Endothelial cell of umbilical vein (primary cell): ENCODE measurements around the gene NCAN. TPM values are rescaled to one million over a fixed set of nuclear protein-coding genes. Genes with fewer than 3 reads are reported as not detected.

ENCODE experiments used
- BruUV-seq: library from RNA; stranded (reverse); fragments of 400-500 nt; replicated peaks from 2 replicates; lab custom pipeline; 2021; lab: Mats Ljungman, UMichigan
- CTCF ChIA-PET: fragments of 300-600, 350-600 bp; sonication (Branson Sonifier 250); formaldehyde crosslinking; loops from one replicate; lab custom pipeline; 2021; ENCODE audit warnings: antibody characterized with exemption, inconsistent platforms; lab: Charles Lee
- POLR2A ChIA-PET: fragments of 300-600, 350-600 bp; sonication (Branson Sonifier 250); formaldehyde crosslinking; loops from one replicate; lab custom pipeline; 2021; ENCODE audit warnings: antibody characterized with exemption, inconsistent platforms; lab: Charles Lee
- DNase-seq: peaks from one replicate; pipeline ENCODE4 v3.0.0-alpha.2; 2011; ENCODE audit warnings: low read depth, low spot score
- FAIRE-seq: peaks from 2 replicates; lab custom pipeline; 2011; peaks lifted over from hg19 to GRCh38; lab: Jason Lieb, UNC
- H2AFZ ChIP-seq: 2 replicates; pipeline ENCODE4 v1.6.0; 2012; ENCODE audit warnings: low read depth, low read length, control low read depth, inconsistent platforms
- H3K27ac ChIP-seq: 2 replicates; pipeline ENCODE4 v1.5.1; 2011; ENCODE audit warnings: low read depth, mild to moderate bottlenecking, control low read depth, low read length, moderate library complexity; ENCODE audit not compliant: insufficient read depth
- H3K27me3 ChIP-seq, 2 experiments: 2 replicates each; pipeline versions ENCODE4 v1.6.0 to v1.6.1; 2011; ENCODE audit warnings: low read length in 2 of 2, mixed read lengths in 1 of 2; ENCODE audit not compliant: control insufficient read depth in 2 of 2, insufficient read depth in 2 of 2
- H3K36me3 ChIP-seq, 2 experiments: 2 replicates in 1 of 2; 3 replicates in 1 of 2; pipeline ENCODE4 v1.5.1; 2011; ENCODE audit warnings: low read length in 2 of 2, mild to moderate bottlenecking in 1 of 2, moderate library complexity in 1 of 2; ENCODE audit not compliant: control insufficient read depth in 2 of 2, insufficient read depth in 2 of 2; ENCODE audit errors: extremely low read depth in 1 of 2
- H3K4me1 ChIP-seq: 3 replicates; pipeline ENCODE4 v1.5.1; 2011; ENCODE audit warnings: mild to moderate bottlenecking, low read length; ENCODE audit not compliant: control insufficient read depth, insufficient read depth; ENCODE audit errors: extremely low read depth
- H3K4me2 ChIP-seq: 2 replicates; pipeline ENCODE4 v1.6.1; 2011; ENCODE audit warnings: low read length, control low read depth, mixed read lengths; ENCODE audit not compliant: insufficient read depth
- H3K4me3 ChIP-seq, 3 experiments: fragments of 200-600 bp in 1 of 3; sonication (generic), shearing (Covaris generic) in 1 of 3; replicated peaks in 1 of 3; 2 replicates each; pipeline ENCODE4 v1.5.1; 2011 to 2016; ENCODE audit warnings: control low read depth in 3 of 3, low read length in 3 of 3, mild to moderate bottlenecking in 2 of 3, inconsistent platforms in 1 of 3, low read depth in 1 of 3, moderate library complexity in 1 of 3; ENCODE audit not compliant: insufficient read depth in 1 of 3
- H3K79me2 ChIP-seq: 2 replicates; pipeline ENCODE4 v1.6.0; 2012; ENCODE audit warnings: low read length, inconsistent platforms; ENCODE audit not compliant: control insufficient read depth, insufficient read depth
- H3K9ac ChIP-seq: replicated peaks from 2 replicates; pipeline ENCODE3; 2011; ENCODE audit warnings: low read length, control low read depth; ENCODE audit not compliant: insufficient read depth; ENCODE audit errors: extremely low read depth
- H3K9me1 ChIP-seq: replicated peaks from 3 replicates; pipeline ENCODE4 v1.6.0; 2011; ENCODE audit warnings: mild to moderate bottlenecking, low read length; ENCODE audit not compliant: control insufficient read depth, insufficient read depth; ENCODE audit errors: extremely low read depth
- H3K9me3 ChIP-seq: replicated peaks from 2 replicates; pipeline ENCODE4 v1.5.1; 2012; ENCODE audit warnings: low read length, inconsistent platforms; ENCODE audit not compliant: control insufficient read depth, insufficient read depth
- H4K20me1 ChIP-seq: replicated peaks from 2 replicates; pipeline ENCODE3; 2011; ENCODE audit warnings: mild to moderate bottlenecking, low read length; ENCODE audit not compliant: control insufficient read depth, insufficient read depth; ENCODE audit errors: extremely low read depth
- CTCF ChIP-seq, 2 donors: IDR thresholded peaks; 1 replicate in 1 of 2; 2 replicates in 1 of 2; pipeline ENCODE4 v1.5.1; 2011; ENCODE audit warnings: low read length in 2 of 2, mild to moderate bottlenecking in 2 of 2, moderate library complexity in 2 of 2, control low read depth in 1 of 2, inconsistent platforms in 1 of 2, low read depth in 1 of 2; ENCODE audit not compliant: insufficient read depth in 1 of 2; ENCODE audit errors: extremely low read depth in 1 of 2
- EZH2 ChIP-seq: IDR thresholded peaks from 2 replicates; pipeline ENCODE4 v1.6.1; 2012; ENCODE audit warnings: borderline replicate concordance, low read depth, mild to moderate bottlenecking, moderate library complexity, low read length, inconsistent platforms; ENCODE audit not compliant: severe bottlenecking
- FOS ChIP-seq: IDR thresholded peaks from 2 replicates; pipeline ENCODE4 v1.6.1; 2011; ENCODE audit warnings: mild to moderate bottlenecking, low read length, moderate library complexity, borderline replicate concordance; ENCODE audit not compliant: insufficient read depth
- GATA2 ChIP-seq: IDR thresholded peaks from 2 replicates; pipeline ENCODE4 v1.7.0; 2011; ENCODE audit warnings: low read depth, mild to moderate bottlenecking, moderate library complexity, mixed read lengths, low read length; ENCODE audit not compliant: insufficient read length, insufficient read depth
- JUN ChIP-seq: IDR thresholded peaks from 2 replicates; pipeline ENCODE4 v1.6.1; 2011; ENCODE audit warnings: borderline replicate concordance, low read depth; ENCODE audit not compliant: insufficient read length, insufficient read depth
- MAX ChIP-seq: IDR thresholded peaks from 2 replicates; pipeline ENCODE4 v1.6.1; 2011; ENCODE audit not compliant: insufficient read depth, insufficient read length
- MYC ChIP-seq: IDR thresholded peaks from one replicate; pipeline ENCODE4 v1.6.1; 2011; ENCODE audit warnings: mild to moderate bottlenecking, low read depth, low read length
- POLR2A ChIP-seq: IDR thresholded peaks from 2 replicates; pipeline ENCODE4 v1.6.1; 2012; ENCODE audit warnings: low read depth, mild to moderate bottlenecking, control low read depth, low read length
- POLR2AphosphoS5 ChIP-seq: IDR thresholded peaks from 2 replicates; pipeline ENCODE4 v1.6.1; 2012; ENCODE audit warnings: low read depth, mild to moderate bottlenecking, control low read depth, low read length, moderate library complexity; ENCODE audit not compliant: insufficient read depth
- dilution Hi-C: fragments of 300-500 bp; cut with MboI; formaldehyde crosslinking; loops from one replicate; pipeline ENCODE4 v1.15.0; 2019; ENCODE audit warnings: low sequenced_read_pairs; ENCODE audit not compliant: extremely low pct_ligation_motif_present
- intact Hi-C: fragments of 100-400 bp; cut with micrococcal nuclease; formaldehyde crosslinking; loops from one replicate; pipeline ENCODE4 v1.10.0; 2022
- polyA plus RNA-seq, 4 experiments: library from polyadenylated mRNA; depleted of rRNA in 3 of 4; stranded (reverse) in 3 of 4; unstranded in 1 of 4; fragments of >200 nt; gene quantifications; 2 replicates each; pipeline versions ENCODE4 v1.2.1 to v1.2.3, GENCODE V29; 2011 to 2012; ENCODE audit warnings: missing spikeins in 1 of 4
- total RNA-seq: library from RNA; stranded (reverse); gene quantifications from 2 replicates; pipeline ENCODE4 v1.2.3, GENCODE V29; 2021

NCAN gene
- total and polyA plus RNA-seq, 2 donors (not counting 3 experiments of a cell fraction or from before 2014, with no cell fraction given) = not detected

GRCh38 chr19:19260417-19261214 lies 48.9 kb downstream of the NCAN start:
- intact Hi-C loops = no loop called here
- Histone ChIP-seq H3K4me2 (no peak overlapping the region), H3K9me3 (no peaks in the 10 kb centered on the region), H3K36me3 (no peaks in the 10 kb centered on the region), H3K4me1 (no peaks in the 10 kb centered on the region), H4K20me1 (no peaks in the 10 kb centered on the region), H3K27me3 (peaks cover 29 to 30% of the 10 kb centered on the region in 2 experiments), H3K9ac (no peak overlapping the region), H3K9me1 (no peaks in the 10 kb centered on the region), H2AFZ (no peak overlapping the region), H3K27ac (no peak overlapping the region), H3K4me3 (no peak overlapping the region), H3K79me2 (no peaks in the 10 kb centered on the region)
- DNase-seq (no peak), FAIRE-seq (no peak)
- no TSS peak for BruUV-seq
- TF ChIP-seq FOS (no peak), GATA2 (no peak), MYC (no peak), CTCF (IDR thresholded peaks at IDR 0.05; ENCODE audit: extremely low read depth in 1 of 2, insufficient read depth in 1 of 2, low read depth in 1 of 2, low read length in 2 of 2) (no peak), JUN (no peak), POLR2AphosphoS5 (no peak), MAX (no peak), EZH2 (no peak), POLR2A (no peak)
- dilution Hi-C loops = no loop called here
- ChIA-PET CTCF (interaction anchor here (1.6 kb wide), 1 partner anchor 82 kb away, joined by 3 read pairs; no protein-coding TSS in a partner anchor), POLR2A (no interaction called here)
